Liver (tissue), 3 donors: ENCODE results near the gene EID2B.

Experiments
- ATF3 ChIP-seq: IDR thresholded peaks from 2 replicates; pipeline ENCODE4 v1.6.1; 2016; ENCODE audit warnings: antibody characterized with exemption
- CTCF ChIP-seq: fragments of 150-350 bp; IDR thresholded peaks from 2 replicates; pipeline ENCODE4 v1.5.1; 2017; ENCODE audit warnings: improper control_type of control experiment, low read depth, low read length; ENCODE audit not compliant: missing input control
- GABPA ChIP-seq, 2 donors: IDR thresholded peaks in 1 of 2; conservative IDR thresholded peaks in 1 of 2; 2 replicates each; pipeline ENCODE4 v1.6.1; 2016; ENCODE audit warnings: antibody characterized with exemption in 2 of 2, mild to moderate bottlenecking in 1 of 2, moderate library complexity in 1 of 2
- SP1 ChIP-seq: IDR thresholded peaks from 2 replicates; pipeline ENCODE4 v1.6.1; 2018; ENCODE audit warnings: antibody characterized with exemption, mild to moderate bottlenecking
- ZBTB33 ChIP-seq: IDR thresholded peaks from 2 replicates; pipeline ENCODE4 v1.6.1; 2016; ENCODE audit warnings: antibody characterized with exemption
- donor health status: healthy.
- donor health status: healthy.

- TF ChIP-seq CTCF (no peak), ATF3 (no peak), ZBTB33 (no peak), SP1 (no peak), GABPA (IDR thresholded peaks at IDR 0.05 in 1 of 2, conservative IDR thresholded peaks at IDR 0.05 in 1 of 2) (no peak)
Observed at GRCh38 chr19:39525205-39525604, 7.4 kb downstream of the EID2B start.
